MM.1S (cell line): ENCODE data around the gene PDE3B.

Experiments
- DNase-seq: peaks from one replicate; pipeline ENCODE4 v3.0.0-alpha.2; 2015
- H2AFZ ChIP-seq: fragments of 300-600 bp; sonication (generic); 2 replicates; pipeline ENCODE4 v1.6.0; 2016; ENCODE audit warnings: antibody characterized with exemption, low read length
- H3F3A ChIP-seq: fragments of 300-600 bp; sonication (generic); 2 replicates; pipeline ENCODE4 v1.6.1; 2016; ENCODE audit warnings: mild to moderate bottlenecking, antibody characterized with exemption, low read length, moderate library complexity, mixed read lengths; ENCODE audit not compliant: insufficient read depth
- H3K27ac ChIP-seq: fragments of 300-600 bp; sonication (generic); 2 replicates; pipeline ENCODE4 v1.5.1; 2016; ENCODE audit warnings: mild to moderate bottlenecking, low read length
- H3K27me3 ChIP-seq: fragments of 300-600 bp; sonication (generic); replicated peaks from 2 replicates; pipeline ENCODE4 v1.6.0; 2016; ENCODE audit warnings: low read length; ENCODE audit not compliant: insufficient read depth
- H3K36me3 ChIP-seq: fragments of 300-600 bp; sonication (generic); replicated peaks from 2 replicates; pipeline ENCODE4 v1.6.1; 2016; ENCODE audit warnings: mild to moderate bottlenecking, low read length, mixed read lengths; ENCODE audit not compliant: insufficient read depth
- H3K4me1 ChIP-seq: fragments of 300-600 bp; sonication (generic); 2 replicates; pipeline ENCODE4 v1.6.1; 2016; ENCODE audit warnings: low read length, mixed read lengths
- H3K4me2 ChIP-seq: fragments of 300-600 bp; sonication (generic); 2 replicates; pipeline ENCODE4 v1.6.0; 2016; ENCODE audit warnings: low read depth, low read length
- H3K4me3 ChIP-seq: fragments of 300-600 bp; sonication (generic); 2 replicates; pipeline ENCODE4 v1.5.1; 2016; ENCODE audit warnings: low read length, mixed read lengths
- H3K79me2 ChIP-seq: fragments of 300-600 bp; sonication (generic); 2 replicates; pipeline ENCODE4 v1.6.1; 2016; ENCODE audit warnings: mixed run types, low read length, mixed read lengths
- H3K9ac ChIP-seq: fragments of 300-600 bp; sonication (generic); 2 replicates; pipeline ENCODE4 v1.6.1; 2016; ENCODE audit warnings: low read length, mixed read lengths
- H3K9me2 ChIP-seq: fragments of 300-600 bp; sonication (generic); replicated peaks from 2 replicates; pipeline ENCODE4 v1.6.1; 2016; ENCODE audit warnings: mild to moderate bottlenecking, low read length, mixed read lengths; ENCODE audit not compliant: insufficient read depth
- H3K9me3 ChIP-seq: fragments of 300-600 bp; sonication (generic); replicated peaks from 2 replicates; pipeline ENCODE4 v1.6.1; 2016; ENCODE audit warnings: mild to moderate bottlenecking, low read length, mixed read lengths; ENCODE audit not compliant: insufficient read depth
- H4K20me1 ChIP-seq: fragments of 300-600 bp; sonication (generic); 2 replicates; pipeline ENCODE4 v1.6.1; 2016; ENCODE audit warnings: mild to moderate bottlenecking, low read length, moderate library complexity, mixed read lengths; ENCODE audit not compliant: insufficient read depth
- CTCF ChIP-seq: fragments of 300-600 bp; sonication (generic); IDR thresholded peaks from 2 replicates; pipeline ENCODE4 v1.5.1; 2016; ENCODE audit warnings: antibody characterized with exemption, low read length, mixed read lengths
- EZH2 ChIP-seq: fragments of 300-600 bp; sonication (generic); optimal IDR thresholded peaks from 2 replicates; pipeline ENCODE3; 2017; ENCODE audit warnings: low read depth, mild to moderate bottlenecking, antibody characterized with exemption, low read length, mixed read lengths
- EZH2phosphoT487 ChIP-seq: fragments of 300-600 bp; sonication (generic); IDR thresholded peaks from 2 replicates; pipeline ENCODE4 v1.6.1; 2018; ENCODE audit warnings: antibody characterized with exemption, low read length

The PDE3B gene

GRCh38 chr11:14668731-14669301, 25.2 kb downstream of the PDE3B start:
- H3K4me2 ChIP-seq: no peak overlapping the region
- no peak overlapping the region for H3K27ac ChIP-seq
- no peaks in the 10 kb centered on the region for H3K9me2 ChIP-seq
- no peaks in the 10 kb centered on the region for H4K20me1 ChIP-seq
- H2AFZ ChIP-seq: no peak overlapping the region
- H3K79me2 ChIP-seq: no peaks in the 10 kb centered on the region
- H3K4me3 ChIP-seq: no peak overlapping the region
- TF ChIP-seq EZH2: no peak
- no peak for TF ChIP-seq CTCF
- TF ChIP-seq EZH2phosphoT487: no peak
- DNase-seq: no peak
- H3K9ac ChIP-seq: no peak overlapping the region
- no peaks in the 10 kb centered on the region for H3K9me3 ChIP-seq
- H3K36me3 ChIP-seq: no peaks in the 10 kb centered on the region
- H3K27me3 ChIP-seq: no peaks in the 10 kb centered on the region
- H3K4me1 ChIP-seq: no peaks in the 10 kb centered on the region
- no peaks in the 10 kb centered on the region for H3F3A ChIP-seq

- no peak overlapping the region for H3K4me2 ChIP-seq
- no peaks in the 10 kb centered on the region for H3K9me2 ChIP-seq
- no peak overlapping the region for H2AFZ ChIP-seq
- no peak overlapping the region for H3K4me3 ChIP-seq
- H3F3A ChIP-seq: no peaks in the 10 kb centered on the region
- H3K36me3 ChIP-seq: no peaks in the 10 kb centered on the region
- H3K79me2 ChIP-seq: no peaks in the 10 kb centered on the region
- DNase-seq: no peak
- no peaks in the 10 kb centered on the region for H4K20me1 ChIP-seq
- H3K27ac ChIP-seq: no peak overlapping the region
- no peaks in the 10 kb centered on the region for H3K4me1 ChIP-seq
- H3K9me3 ChIP-seq: no peaks in the 10 kb centered on the region
- TF ChIP-seq EZH2: no peak
- H3K27me3 ChIP-seq: no peaks in the 10 kb centered on the region
- H3K9ac ChIP-seq: no peak overlapping the region
Measured at GRCh38 chr11:14669499-14669898, 25.9 kb downstream of the PDE3B start.

- Histone ChIP-seq H3K9me2 (no peaks in the 10 kb centered on the region), H2AFZ (no peak overlapping the region), H3K36me3 (no peaks in the 10 kb centered on the region), H3K4me3 (no peak overlapping the region), H3K27me3 (no peaks in the 10 kb centered on the region), H3K79me2 (no peaks in the 10 kb centered on the region), H3K9ac (no peak overlapping the region), H3F3A (no peaks in the 10 kb centered on the region), H3K9me3 (no peaks in the 10 kb centered on the region), H4K20me1 (no peaks in the 10 kb centered on the region), H3K4me2 (no peak overlapping the region), H3K27ac (no peak overlapping the region), H3K4me1 (no peaks in the 10 kb centered on the region)
- TF ChIP-seq CTCF (no peak), EZH2 (no peak), EZH2phosphoT487 (no peak)
- no peak for DNase-seq
Measured at GRCh38 chr11:14669958-14670357, 26.4 kb downstream of the PDE3B start.

GRCh38 chr11:14672635-14673034, 29.0 kb downstream of the PDE3B start:
- no peak overlapping the region for H3K27ac ChIP-seq

More at GRCh38 chr11:14672635-14673034, 29.0 kb downstream of the PDE3B start:
- H3K9me3 ChIP-seq: no peaks in the 10 kb centered on the region
- no peak overlapping the region for H3K4me3 ChIP-seq
- no peaks in the 10 kb centered on the region for H4K20me1 ChIP-seq
- no peak overlapping the region for H3K9ac ChIP-seq
- no peak overlapping the region for H2AFZ ChIP-seq
- no peaks in the 10 kb centered on the region for H3K79me2 ChIP-seq
- H3K9me2 ChIP-seq: no peaks in the 10 kb centered on the region
- H3K36me3 ChIP-seq: no peaks in the 10 kb centered on the region
- no peaks in the 10 kb centered on the region for H3K27me3 ChIP-seq
- H3K4me1 ChIP-seq: no peaks in the 10 kb centered on the region
- H3F3A ChIP-seq: no peaks in the 10 kb centered on the region
- H3K4me2 ChIP-seq: no peak overlapping the region
- no peak for TF ChIP-seq EZH2
- no peak for TF ChIP-seq EZH2phosphoT487
- no peak for TF ChIP-seq CTCF
- no peak for DNase-seq
